Stimulated activated CD8-positive, alpha-beta memory T cell treated with anti-CD3 and anti-CD28 coated beads, Interleukin-4, amount 100 ng/mL, for 1 hour (primary cell): ENCODE results near the gene SLC5A2.
"Not testable (repeated sequence)": the region's sequence is repeated elsewhere in the genome, so short reads cannot be mapped to it uniquely, and the experiment has no call there.

Source experiments
- DNase-seq, 2 donors: peaks; one replicate each; pipeline ENCODE4 v3.0.0-alpha.2; 2020; ENCODE audit warnings: low read depth in 2 of 2, low spot score in 1 of 2

Gene SLC5A2

DNA sequence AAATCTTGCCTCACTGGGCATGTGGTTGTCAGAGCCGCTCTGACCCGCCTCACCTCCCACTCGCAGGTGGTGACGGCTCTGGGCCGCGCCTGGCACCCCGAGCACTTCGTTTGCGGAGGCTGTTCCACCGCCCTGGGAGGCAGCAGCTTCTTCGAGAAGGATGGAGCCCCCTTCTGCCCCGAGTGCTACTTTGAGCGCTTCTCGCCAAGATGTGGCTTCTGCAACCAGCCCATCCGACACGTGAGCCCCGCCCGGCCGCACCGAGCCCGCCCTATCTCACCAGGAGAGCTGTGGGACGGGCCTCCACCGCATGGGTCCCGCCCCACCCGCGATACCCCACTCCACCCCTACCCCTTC lies 7.0 kb upstream of the SLC5A2 start:
- no peak for DNase-seq

DNA sequence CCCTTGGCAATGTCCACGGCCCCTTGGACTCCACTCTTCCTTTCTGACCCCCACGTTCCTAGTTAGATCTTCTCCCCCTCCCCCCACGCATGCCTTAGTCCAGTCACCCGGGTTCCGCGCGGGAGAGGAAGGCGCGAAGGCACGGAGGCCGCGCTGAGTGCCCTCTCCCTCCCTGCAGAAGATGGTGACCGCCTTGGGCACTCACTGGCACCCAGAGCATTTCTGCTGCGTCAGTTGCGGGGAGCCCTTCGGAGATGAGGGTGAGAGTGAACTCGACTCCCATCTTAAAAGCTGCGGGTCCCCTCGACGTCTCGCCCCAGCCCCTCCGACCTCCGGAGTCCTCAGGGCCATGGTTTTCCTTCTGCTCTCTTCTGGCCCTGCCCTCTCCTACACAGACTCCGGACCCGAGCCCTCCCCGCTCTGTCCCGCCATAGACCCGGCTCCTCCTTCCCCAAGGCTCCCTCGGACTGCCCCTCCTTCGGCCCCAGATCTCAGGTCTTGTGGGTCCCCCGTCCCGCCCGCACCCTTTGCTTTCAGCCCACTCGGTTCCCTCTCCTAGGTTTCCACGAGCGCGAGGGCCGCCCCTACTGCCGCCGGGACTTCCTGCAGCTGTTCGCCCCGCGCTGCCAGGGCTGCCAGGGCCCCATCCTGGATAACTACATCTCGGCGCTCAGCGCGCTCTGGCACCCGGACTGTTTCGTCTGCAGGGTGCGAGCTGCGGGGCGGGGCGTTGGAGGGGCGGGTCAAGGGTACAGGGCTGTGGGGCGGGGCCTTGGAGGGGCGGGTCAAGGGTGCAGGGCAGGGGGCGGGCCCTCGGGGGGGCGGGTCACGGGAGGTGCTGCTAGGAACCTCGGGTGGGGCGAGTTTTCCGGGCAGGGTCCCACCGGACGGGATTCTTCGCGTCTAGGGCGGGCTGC lies 6.4 kb upstream of the SLC5A2 start:
- DNase-seq, result peak; percentile 82 to 84

DNA sequence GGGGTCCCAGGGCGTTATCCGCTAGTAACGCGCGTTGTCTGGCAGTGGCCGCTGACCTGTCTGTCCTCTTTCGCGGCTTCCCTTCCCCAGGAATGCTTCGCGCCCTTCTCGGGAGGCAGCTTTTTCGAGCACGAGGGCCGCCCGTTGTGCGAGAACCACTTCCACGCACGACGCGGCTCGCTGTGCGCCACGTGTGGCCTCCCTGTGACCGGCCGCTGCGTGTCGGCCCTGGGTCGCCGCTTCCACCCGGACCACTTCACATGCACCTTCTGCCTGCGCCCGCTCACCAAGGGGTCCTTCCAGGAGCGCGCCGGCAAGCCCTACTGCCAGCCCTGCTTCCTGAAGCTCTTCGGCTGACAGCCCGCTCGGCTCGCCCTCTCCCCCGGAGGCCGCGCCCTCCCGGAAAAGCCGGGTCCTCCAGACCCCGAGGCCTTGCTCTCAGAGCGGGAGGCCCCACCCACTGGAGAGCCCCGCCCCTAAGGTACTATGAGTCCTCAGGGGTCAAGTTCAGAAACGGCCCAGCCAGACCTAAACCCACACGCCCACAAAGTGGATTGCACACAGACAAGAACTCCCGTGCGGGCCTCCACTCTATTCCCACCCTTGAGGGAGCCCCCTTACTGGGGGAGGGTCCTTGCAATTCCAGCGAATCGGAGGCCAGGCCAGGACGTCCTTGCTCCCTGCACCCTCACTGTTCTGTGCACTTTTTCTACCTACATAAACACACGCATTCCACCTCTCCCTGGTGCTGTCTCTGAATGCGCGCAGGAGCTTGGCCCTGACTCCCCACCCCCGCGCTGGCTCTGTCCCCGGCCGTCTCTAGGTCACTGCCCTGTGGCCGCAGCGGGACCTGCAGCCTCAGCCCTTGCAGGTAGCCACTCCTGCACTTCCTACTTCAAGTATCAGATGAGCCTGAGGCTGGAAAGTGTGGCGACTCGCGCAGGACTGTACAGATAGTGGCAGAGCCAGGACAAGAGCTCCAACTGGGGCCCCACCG lies 5.4 kb upstream of the SLC5A2 start:
- no peak for DNase-seq

DNA sequence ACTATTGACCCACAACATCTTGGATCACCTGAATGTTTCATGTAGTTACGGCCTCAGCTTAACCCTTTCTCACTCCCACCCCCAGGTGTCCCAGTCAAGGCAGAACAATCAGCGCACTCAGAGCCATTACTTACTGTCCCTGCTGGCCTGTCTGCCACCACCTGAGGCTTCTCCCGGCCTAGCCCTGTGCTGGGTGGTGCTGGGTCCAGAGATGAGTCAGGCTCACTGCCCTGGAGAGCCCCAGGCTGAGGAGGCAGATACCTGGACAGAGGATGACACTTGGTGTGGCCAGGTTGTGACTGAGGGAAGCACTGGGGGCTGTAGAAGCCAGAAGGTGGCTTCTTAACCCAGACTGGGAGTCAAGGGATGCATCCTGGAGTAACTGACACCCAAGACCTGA lies 4.0 kb upstream of the SLC5A2 start:
- DNase-seq, result no peak

DNA sequence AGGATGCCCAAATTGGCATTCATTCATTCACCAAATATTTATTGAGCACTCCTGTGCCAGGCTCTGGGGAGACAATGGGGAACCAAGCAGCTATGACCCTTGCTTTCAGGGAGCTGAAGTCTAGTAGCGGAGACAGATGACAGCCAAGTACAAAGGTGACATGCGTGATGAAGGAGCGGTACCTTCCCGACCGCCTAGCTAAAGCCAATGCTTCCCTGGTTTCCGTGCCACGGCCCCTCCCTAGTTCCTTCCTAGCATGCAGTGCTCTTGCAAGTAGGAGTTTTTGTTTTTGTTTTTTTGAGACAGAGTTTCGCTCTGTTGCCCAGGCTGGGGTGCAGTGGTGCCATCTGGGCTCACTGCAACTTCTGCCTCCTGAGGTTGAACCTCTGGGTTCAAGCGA lies 3.2 kb upstream of the SLC5A2 start:
- DNase-seq, result no peak

DNA sequence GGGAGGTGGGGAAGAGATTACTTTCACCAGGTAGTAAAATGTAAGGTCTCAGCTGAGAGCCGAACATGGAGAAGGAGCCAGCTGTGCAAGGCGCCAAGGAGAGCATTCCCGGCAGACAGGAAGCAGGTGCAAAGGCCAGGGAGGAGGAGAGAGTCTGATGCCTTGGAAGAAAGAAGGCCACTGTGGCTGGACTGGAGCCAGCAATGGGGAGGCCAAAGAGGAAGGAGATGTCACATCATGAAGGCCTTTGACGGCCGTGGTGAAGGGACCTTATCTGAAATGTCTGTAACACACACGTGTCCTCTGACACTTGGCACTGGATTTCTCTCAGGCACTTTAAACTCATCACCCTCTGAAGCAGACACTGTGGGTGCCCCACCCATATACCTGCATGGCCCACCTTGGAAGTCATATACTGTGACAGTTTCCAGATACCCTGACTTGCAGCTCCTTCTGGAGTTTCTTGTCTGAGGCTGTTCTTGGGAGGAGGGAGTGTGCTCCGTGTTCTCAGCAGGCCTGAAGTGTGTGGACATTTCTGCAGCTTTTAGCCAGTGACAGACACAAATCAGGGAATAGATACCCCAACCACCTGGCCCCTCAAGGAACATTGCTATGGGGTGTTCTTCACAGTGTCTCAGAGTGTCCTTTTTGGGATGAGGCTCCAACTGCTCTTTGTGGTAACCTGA lies 1.9 kb upstream of the SLC5A2 start:
- no peak for DNase-seq

DNA sequence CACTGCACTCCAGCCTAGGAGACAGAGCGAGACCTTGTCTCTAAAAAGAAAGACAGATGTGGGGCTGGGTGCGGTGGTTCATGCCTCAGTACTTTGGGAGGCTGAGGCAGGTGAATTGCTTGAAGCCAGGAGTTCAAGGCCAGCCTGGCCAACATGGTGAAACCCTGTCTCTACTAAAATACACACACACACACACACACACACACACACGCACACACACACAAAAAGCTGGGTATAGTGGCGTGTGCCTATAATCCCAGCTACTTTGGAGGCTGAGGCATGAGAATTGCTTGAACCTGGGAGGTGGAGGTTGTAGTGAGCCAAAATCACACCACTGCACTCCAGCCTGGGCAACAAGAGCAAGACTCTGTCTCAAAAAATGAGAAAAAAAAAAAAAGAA lies 1.1 kb downstream of the SLC5A2 start:
- DNase-seq, result not testable (repeated sequence)

DNA sequence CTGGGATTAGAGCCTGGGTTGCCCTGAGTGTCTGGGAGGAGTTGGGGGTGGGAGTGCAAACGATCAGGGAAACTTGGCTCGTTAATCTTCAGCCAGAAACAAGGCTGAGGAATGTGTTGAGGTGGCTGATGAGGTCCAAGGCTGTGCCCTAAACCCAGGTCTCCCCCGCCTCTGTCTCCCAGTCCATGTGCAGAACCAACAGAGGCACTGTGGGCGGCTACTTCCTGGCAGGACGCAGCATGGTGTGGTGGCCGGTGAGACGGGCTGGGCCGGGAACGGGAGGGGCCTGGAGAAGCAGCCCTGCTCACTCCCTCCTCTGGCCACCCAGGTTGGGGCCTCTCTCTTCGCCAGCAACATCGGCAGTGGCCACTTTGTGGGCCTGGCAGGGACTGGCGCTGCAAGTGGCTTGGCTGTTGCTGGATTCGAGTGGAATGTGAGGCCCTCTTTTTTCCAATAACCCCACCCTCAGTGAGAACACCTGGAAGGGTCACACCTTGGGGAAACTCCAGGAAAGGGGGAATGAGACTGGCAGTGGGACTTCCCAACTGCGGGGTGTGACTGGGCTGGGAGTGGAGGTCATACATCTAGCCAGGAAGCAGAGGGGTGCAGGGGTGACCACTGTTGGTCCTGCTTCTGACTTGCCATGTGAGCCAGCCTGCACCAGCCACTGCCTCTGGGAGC lies 1.7 kb downstream of the SLC5A2 start:
- DNase-seq, result no peak

DNA sequence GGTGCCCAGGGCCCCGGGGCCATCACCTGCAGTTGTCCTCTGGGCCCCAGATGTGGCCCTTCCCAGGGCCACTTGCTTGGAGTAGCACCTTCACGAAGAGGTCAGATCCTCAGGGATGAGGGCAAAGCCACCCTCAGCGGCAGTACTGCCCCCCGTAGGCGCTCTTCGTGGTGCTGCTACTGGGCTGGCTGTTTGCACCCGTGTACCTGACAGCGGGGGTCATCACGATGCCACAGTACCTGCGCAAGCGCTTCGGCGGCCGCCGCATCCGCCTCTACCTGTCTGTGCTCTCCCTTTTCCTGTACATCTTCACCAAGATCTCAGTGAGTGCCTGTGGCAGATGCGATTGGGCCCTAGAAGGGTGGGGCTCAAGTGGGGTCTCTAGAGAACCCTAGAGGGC lies 2.6 kb downstream of the SLC5A2 start:
- DNase-seq, result no peak

DNA sequence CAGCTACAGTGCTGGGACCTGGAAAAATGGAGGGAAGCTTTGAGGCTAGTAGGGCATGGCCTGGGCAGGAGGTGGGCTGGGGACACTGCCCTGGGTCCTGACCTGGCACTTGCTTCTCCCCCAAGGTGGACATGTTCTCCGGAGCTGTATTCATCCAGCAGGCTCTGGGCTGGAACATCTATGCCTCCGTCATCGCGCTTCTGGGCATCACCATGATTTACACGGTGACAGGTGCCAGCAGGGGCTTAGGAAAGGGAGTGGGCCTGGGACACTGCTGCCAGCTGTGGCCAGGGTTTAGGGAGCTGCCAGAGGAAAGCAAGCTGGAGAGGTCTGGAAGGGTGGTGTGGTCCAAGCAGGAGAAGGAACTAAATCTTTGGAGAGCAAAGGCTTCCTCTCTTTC lies 3.1 kb downstream of the SLC5A2 start:
- DNase-seq, result no peak

DNA sequence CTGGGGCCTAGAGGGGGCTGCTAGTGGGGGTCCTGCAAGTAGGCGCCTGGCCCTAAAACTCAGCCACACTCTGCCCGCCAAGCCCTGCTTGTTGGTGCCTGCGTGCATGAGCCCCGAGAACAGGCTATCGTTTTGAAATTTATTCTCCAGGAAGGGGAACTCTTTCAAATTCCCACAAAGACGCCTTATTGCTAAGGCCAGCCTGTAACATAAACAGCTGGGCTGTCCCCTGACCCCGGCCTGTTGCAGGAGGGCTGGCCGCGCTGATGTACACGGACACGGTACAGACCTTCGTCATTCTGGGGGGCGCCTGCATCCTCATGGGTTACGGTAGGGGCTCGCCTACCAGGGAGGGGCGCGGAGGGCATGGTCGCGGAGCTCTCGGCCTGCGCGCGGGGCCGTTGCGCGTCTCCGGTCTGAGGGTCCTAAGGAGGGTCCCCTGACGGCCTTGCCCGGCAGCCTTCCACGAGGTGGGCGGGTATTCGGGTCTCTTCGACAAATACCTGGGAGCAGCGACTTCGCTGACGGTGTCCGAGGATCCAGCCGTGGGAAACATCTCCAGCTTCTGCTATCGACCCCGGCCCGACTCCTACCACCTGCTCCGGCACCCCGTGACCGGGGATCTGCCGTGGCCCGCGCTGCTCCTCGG lies 4.3 kb downstream of the SLC5A2 start:
- DNase-seq, result no peak

DNA sequence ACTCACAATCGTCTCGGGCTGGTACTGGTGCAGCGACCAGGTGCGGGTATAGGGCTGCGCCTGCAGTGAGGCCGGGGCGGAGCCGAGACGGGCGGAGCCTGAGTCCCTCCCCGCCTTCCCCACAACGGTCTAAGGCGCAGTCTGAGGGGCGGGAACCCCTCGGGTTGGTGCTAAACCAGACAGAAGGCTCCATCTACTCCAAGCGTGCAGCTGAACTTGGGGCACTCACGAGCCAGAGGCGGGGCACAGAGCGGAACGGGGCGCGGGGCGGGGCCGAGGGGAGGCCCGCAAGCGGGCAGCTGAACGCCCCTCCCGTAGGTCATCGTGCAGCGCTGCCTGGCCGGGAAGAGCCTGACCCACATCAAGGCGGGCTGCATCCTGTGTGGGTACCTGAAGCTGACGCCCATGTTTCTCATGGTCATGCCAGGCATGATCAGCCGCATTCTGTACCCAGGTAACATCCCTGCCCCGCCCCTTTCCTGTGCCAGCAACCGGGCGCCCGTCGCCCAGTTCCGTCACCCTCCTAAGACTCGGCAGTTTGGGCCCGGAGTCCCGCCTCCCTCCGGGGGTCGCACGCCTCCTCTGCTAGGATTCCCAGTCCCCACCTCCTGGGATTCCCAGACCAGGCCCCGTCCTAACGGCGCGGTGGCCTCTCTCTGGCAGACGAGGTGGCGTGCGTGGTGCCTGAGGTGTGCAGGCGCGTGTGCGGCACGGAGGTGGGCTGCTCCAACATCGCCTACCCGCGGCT lies 5.0 kb downstream of the SLC5A2 start:
- DNase-seq, result peak; percentile 32 to 52

DNA sequence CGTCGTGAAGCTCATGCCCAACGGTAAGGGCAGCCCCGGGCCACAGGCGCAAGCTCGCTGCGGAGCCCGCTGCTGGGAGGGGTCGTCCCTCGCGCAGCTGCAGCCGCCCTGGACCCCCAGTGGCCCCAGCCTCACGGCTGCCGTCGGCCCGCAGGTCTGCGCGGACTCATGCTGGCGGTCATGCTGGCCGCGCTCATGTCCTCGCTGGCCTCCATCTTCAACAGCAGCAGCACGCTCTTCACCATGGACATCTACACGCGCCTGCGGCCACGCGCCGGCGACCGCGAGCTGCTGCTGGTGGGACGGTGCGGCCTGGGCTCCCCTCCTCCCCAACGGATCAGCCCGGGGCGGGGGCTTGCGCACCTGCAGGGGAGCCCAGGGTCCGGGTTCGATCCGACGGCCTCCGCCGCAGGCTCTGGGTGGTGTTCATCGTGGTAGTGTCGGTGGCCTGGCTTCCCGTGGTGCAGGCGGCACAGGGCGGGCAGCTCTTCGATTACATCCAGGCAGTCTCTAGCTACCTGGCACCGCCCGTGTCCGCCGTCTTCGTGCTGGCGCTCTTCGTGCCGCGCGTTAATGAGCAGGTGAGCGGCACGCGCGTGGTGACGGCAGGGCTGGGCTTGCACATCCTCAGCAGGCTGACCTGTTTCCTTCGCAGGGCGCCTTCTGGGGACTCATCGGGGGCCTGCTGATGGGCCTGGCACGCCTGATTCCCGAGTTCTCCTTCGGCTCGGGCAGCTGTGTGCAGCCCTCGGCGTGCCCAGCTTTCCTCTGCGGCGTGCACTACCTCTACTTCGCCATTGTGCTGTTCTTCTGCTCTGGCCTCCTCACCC lies 5.8 kb downstream of the SLC5A2 start:
- no peak for DNase-seq

DNA sequence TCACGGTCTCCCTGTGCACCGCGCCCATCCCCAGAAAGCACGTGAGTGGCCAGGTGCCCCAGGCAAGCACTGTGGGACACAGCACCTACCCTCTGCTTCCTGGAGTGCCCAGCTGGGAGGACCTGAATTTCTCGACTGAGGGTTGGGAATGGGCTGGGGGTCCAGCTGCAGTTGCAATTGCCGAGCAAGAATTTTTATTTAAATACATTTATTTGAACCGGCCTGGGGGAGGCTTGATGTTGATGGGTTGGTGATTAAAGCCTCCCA lies 6.3 kb downstream of the SLC5A2 start:
- no peak for DNase-seq

DNA sequence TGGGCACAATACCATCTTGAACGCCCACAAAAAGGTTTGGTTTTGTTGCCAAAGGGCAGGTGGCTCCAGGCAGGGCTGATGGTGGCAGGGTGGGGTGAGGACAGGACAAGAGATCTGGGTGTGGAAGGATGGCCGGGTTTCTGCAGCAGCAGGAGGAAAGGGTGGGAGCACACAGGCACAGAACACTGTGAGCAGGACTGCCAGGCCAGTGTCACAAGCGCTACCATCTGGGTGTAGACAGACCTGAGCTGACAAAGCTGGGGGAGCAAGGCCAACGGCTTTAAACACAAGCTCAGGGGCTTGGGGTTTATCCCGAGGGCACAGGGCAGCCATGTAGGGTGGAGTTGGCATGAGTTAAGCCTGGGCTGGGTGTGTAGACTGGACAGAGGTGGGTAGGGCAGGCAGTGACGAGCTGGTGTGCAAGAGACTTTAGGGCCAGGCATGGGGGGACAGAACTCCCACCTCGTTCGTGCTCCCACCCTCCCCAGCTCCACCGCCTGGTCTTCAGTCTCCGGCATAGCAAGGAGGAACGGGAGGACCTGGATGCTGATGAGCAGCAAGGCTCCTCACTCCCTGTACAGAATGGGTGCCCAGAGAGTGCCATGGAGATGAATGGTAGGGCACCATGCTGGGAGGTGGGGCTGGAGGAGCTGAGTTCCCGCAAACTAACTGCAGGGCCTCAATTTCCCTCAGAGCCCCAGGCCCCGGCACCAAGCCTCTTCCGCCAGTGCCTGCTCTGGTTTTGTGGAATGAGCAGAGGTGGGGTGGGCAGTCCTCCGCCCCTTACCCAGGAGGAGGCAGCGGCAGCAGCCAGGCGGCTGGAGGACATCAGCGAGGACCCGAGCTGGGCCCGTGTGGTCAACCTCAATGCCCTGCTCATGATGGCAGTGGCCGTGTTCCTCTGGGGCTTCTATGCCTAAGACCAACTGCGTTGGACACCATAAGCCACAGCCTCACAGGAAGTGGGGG lies 7.0 kb downstream of the SLC5A2 start:
- no peak for DNase-seq

DNA sequence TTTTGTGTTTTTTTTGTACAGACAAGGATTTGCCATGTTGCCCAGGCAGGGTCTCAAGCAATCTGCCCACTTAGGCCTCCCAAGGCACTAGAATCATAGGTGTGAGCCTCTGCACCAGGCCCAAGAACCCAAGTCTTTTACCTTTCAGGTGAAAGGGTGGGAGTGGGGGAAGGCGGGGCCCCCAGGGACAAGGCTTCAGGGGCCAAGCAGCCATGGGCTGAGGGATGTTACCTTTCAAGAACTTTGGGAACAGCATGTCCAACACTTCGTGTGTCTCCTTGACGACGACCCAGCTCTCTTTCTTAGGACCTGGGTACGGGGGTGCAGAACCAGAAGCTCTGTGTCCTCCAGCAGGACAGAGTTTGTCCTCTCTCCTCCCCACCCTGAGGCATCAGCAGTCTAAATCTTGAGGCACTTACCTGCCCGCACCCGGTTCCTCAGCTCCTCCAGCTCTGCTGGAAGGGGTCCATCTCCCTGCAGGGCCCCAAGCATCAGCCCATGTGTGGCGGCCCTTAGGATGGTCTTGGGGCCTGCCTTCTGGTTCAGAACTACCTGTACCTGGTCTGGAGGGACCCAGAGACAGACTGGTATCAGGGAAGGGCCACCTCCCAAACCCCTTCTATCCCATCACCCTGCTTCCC lies 9.0 kb downstream of the SLC5A2 start:
- DNase-seq, result no peak

DNA sequence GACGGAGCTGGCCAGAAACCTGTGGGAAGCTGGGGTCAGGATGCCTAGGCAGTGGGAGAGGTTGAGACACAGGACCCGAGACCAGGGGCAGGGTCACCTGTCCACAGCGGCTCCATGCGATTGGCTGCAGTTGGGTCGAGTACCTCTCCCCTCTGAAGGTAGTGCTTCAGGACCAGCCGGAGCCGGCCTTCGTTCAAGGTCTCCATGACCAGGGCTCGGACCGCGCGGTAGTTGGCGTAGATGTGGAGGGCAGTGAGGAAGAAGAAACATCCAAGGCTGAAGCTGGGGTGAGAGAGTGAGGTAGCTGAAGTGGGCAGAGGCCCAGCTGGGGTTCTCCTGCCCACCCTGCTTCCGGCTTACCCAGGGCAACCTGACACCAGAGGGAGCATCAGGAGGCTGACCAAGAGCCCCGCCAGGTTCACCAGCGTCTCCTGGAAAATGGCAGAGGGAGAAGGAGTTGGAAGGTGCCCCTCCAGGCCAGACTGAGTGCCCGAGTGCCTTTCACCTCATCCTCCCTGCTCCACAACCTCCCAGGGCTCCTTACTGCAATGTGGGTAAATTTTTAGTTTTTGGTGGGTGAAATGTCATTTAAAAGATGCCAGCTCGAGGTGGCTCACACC lies 10.7 kb downstream of the SLC5A2 start:
- DNase-seq, result no peak
